ENCODE measurements around the gene CUX1.
A peak's percentile ranks its signal among the peaks of the same experiment; 100 is the strongest.

CUX1 gene

DNA sequence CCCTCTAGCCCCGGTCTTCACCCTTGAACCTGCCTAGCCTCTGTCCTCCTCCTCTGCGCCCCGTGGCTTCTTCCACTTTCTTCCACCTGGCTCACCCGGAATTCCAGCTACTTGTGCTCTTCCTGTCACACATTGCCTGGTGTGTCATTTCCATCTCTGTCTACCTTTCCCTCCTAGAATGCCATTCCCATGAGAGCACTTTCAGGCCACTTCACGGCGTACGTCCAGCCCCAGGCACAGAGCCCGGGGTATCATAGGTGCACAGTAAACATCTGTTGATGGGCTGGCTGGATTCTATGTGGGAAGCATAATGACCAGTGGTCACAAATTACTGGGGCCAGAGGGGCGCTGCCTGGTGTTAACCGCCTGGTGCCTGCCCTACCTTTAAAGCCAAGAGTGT lies 161.3 kb downstream of the CUX1 start:
- Histone ChIP-seq H3F3A (ENCODE audit: control insufficient read depth, insufficient read depth) (peaks cover 39% of the 10 kb centered on the region), H3K9me2 (replicated peaks; ENCODE audit: control insufficient read depth, low read length) (no peaks in the 10 kb centered on the region), H3K79me2 (ENCODE audit: control insufficient read depth, low read length) (peaks cover 98% of the 10 kb centered on the region), H4K20me1 (ENCODE audit: control insufficient read depth, insufficient read depth, low read depth, low read length) (no peaks in the 10 kb centered on the region), H3K4me2 (ENCODE audit: low read length) (no peak overlapping the region), H3K27ac (ENCODE audit: low read depth, low read length) (no peak overlapping the region), H3K27me3 (ENCODE audit: control insufficient read depth, low read length) (no peaks in the 10 kb centered on the region), H3K36me3 (ENCODE audit: control insufficient read depth, low read length) (peaks cover 17% of the 10 kb centered on the region), H3K4me1 (ENCODE audit: control insufficient read depth, low read length) (peaks cover 91% of the 10 kb centered on the region), H3K4me3 (ENCODE audit: low read length) (no peak overlapping the region), H3K9me3 (ENCODE audit: control insufficient read depth, insufficient read depth, low read length) (peaks cover 8% of the 10 kb centered on the region; the same call in 1 of the 2 replicates)
- no peak for TF ChIP-seq CTCF (IDR thresholded peaks at IDR 0.05; ENCODE audit: low read depth, low read length, poor library complexity, severe bottlenecking)
- no peak for TF ChIP-seq EZH2phosphoT487 (IDR thresholded peaks at IDR 0.05; ENCODE audit: borderline replicate concordance, low read length)

- Histone ChIP-seq H3K27me3 (ENCODE audit: control insufficient read depth, low read length) (no peaks in the 10 kb centered on the region), H3K4me3 (ENCODE audit: low read length) (peak overlapping the region; percentile 30), H3K36me3 (ENCODE audit: control insufficient read depth, low read length) (peaks cover 37% of the 10 kb centered on the region), H4K20me1 (ENCODE audit: control insufficient read depth, insufficient read depth, low read depth, low read length) (no peaks in the 10 kb centered on the region), H3K27ac (ENCODE audit: low read depth, low read length) (peak overlapping the region; percentile 90), H3K9me3 (ENCODE audit: control insufficient read depth, insufficient read depth, low read length) (peaks cover 9% of the 10 kb centered on the region; the same call in 1 of the 2 replicates), H3K9me2 (replicated peaks; ENCODE audit: control insufficient read depth, low read length) (no peaks in the 10 kb centered on the region), H3F3A (ENCODE audit: control insufficient read depth, insufficient read depth) (peaks cover 53% of the 10 kb centered on the region), H3K79me2 (ENCODE audit: control insufficient read depth, low read length) (peaks cover 95% of the 10 kb centered on the region), H3K4me2 (ENCODE audit: low read length) (peak overlapping the region; percentile 80), H3K4me1 (ENCODE audit: control insufficient read depth, low read length) (peaks cover 98% of the 10 kb centered on the region)
- TF ChIP-seq CTCF (IDR thresholded peaks at IDR 0.05; ENCODE audit: low read depth, low read length, poor library complexity, severe bottlenecking), result no peak
- no peak for TF ChIP-seq EZH2phosphoT487 (IDR thresholded peaks at IDR 0.05; ENCODE audit: borderline replicate concordance, low read length)
Observed at GRCh38 chr7:101983147-101983811, 165.9 kb downstream of the CUX1 start.

- Histone ChIP-seq H3K4me2 (ENCODE audit: low read length) (peak overlapping the region; percentile 66), H4K20me1 (ENCODE audit: control insufficient read depth, insufficient read depth, low read depth, low read length) (no peaks in the 10 kb centered on the region), H3K9me2 (replicated peaks; ENCODE audit: control insufficient read depth, low read length) (no peaks in the 10 kb centered on the region), H3K9me3 (ENCODE audit: control insufficient read depth, insufficient read depth, low read length) (peaks cover 9% of the 10 kb centered on the region; the same call in 1 of the 2 replicates), H3K79me2 (ENCODE audit: control insufficient read depth, low read length) (peaks cover 89% of the 10 kb centered on the region), H3K4me1 (ENCODE audit: control insufficient read depth, low read length) (peaks cover 98% of the 10 kb centered on the region), H3K36me3 (ENCODE audit: control insufficient read depth, low read length) (peaks cover 41% of the 10 kb centered on the region), H3K27me3 (ENCODE audit: control insufficient read depth, low read length) (no peaks in the 10 kb centered on the region), H3F3A (ENCODE audit: control insufficient read depth, insufficient read depth) (peaks cover 61% of the 10 kb centered on the region), H3K27ac (ENCODE audit: low read depth, low read length) (peak overlapping the region; percentile 91), H3K4me3 (ENCODE audit: low read length) (peak overlapping the region; percentile 27)
- TF ChIP-seq CTCF (IDR thresholded peaks at IDR 0.05; ENCODE audit: low read depth, low read length, poor library complexity, severe bottlenecking) (no peak), EZH2phosphoT487 (IDR thresholded peaks at IDR 0.05; ENCODE audit: borderline replicate concordance, low read length) (no peak)
Observed at GRCh38 chr7:101984133-101984879, 166.9 kb downstream of the CUX1 start.
